Body of pancreas (tissue), 4 donors: ENCODE data around the gene COL15A1. TPM values are rescaled to one million over a fixed set of nuclear protein-coding genes. Genes with fewer than 3 reads are reported as not detected.

Source experiments
- ATAC-seq: fragments of 150-250 bp; one replicate; pipeline ENCODE4 v1.9.1; 2016
- DNase-seq, 4 donors: peaks; one replicate each; pipeline ENCODE4 v3.0.0-alpha.2; 2019
- H3K27ac ChIP-seq, 4 donors: fragments of 200-600 bp; sonication (generic); 1 replicate in 3 of 4; 2 replicates in 1 of 4; pipeline versions ENCODE4 v1.5.1 to v1.6.1; 2016 to 2019; ENCODE audit warnings: mild to moderate bottlenecking in 1 of 4, mixed read lengths in 1 of 4, moderate library complexity in 1 of 4
- H3K27me3 ChIP-seq, 2 donors: fragments of 200-600 bp; sonication (generic); one replicate each; pipeline ENCODE4 v1.6.0; 2016; ENCODE audit warnings: mild to moderate bottlenecking in 1 of 2
- H3K36me3 ChIP-seq, 2 donors: fragments of 200-600 bp; sonication (generic); replicated peaks in 1 of 2; 2 replicates each; pipeline ENCODE4 v1.5.1; 2016; ENCODE audit warnings: low read depth in 2 of 2; ENCODE audit not compliant: insufficient read depth in 1 of 2
- H3K4me1 ChIP-seq: fragments of 200-600 bp; sonication (generic); one replicate; pipeline ENCODE4 v1.6.0; 2016
- H3K4me3 ChIP-seq, 2 donors: fragments of 200-600 bp; sonication (generic); 1 replicate in 1 of 2; 2 replicates in 1 of 2; pipeline ENCODE4 v1.5.1; 2016 to 2019
- H3K9me3 ChIP-seq, 3 donors: fragments of 200-600 bp; sonication (generic); 1 replicate in 2 of 3; 2 replicates in 1 of 3; pipeline ENCODE4 v1.5.1; 2016
- POLR2A ChIP-seq, 3 donors: fragments of 450-650 bp; IDR thresholded peaks; one replicate each; pipeline ENCODE4 v1.6.1; 2016; ENCODE audit warnings: antibody characterized with exemption in 3 of 3, mild to moderate bottlenecking in 2 of 3
- WGBS, 2 donors: methylation state at CpG; one replicate each; pipeline ENCODE4 v1.1.5; 2017; 5-methylcytosine and 5-hydroxymethylcytosine counted together
- intact Hi-C: fragments of 100-400 bp; cut with DNase I; formaldehyde crosslinking; loops from one replicate; pipeline ENCODE4 v1.15.1; 2023
- total RNA-seq, 2 donors: library from RNA; depleted of rRNA; stranded (reverse); fragments of >200 nt; gene quantifications; one replicate each; pipeline ENCODE4 v1.1.0, GENCODE V29; 2016
- TF ChIP-seq, protein P1 (sequence below), 7 experiments: fragments of 450-650 bp in 4 of 7; fragments of 200-600 bp in 3 of 7; sonication (generic) in 3 of 7; IDR thresholded peaks; one replicate each; pipeline ENCODE4 v1.5.1; 2016 to 2019; ENCODE audit warnings: antibody characterized with exemption in 7 of 7

COL15A1 gene
- total RNA-seq, 2 donors from 2014 or later: 6.7 to 55.4 TPM

DNA sequence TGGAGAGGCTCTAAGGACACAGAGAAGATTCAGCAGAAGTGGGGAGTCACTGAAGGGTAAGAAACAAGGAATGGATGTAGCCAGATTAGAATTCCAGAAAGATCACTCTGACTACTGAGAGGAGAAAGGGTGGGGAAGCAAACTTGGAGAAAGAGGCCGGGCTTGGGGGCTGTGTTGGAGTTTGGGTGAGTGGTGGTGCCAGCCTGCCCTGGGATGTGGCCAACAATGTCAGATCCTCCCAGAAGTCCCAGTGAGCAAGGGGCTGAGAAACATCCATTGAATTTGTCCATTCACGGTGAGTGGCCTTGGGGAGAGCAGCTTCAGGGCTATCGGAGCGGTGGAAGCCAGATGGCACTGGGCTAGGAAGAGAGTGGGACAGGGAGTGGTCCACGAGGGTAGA lies 60.4 kb downstream of the COL15A1 start:
- WGBS, 2 donors: 85 to 98% methylated on average over 5 of the region's 5 CpGs
- ATAC-seq (no peak), DNase-seq (no peak)
- Histone ChIP-seq H3K27ac (no peak overlapping the region), H3K36me3 (no peaks in the 10 kb centered on the region), H3K4me1 (peaks cover 21% of the 10 kb centered on the region), H3K9me3 (no peaks in the 10 kb centered on the region), H3K4me3 (no peak overlapping the region), H3K27me3 (no peaks in the 10 kb centered on the region)
- no peak for TF ChIP-seq POLR2A (IDR thresholded peaks at IDR 0.05)
- TF ChIP-seq, protein P1, sequence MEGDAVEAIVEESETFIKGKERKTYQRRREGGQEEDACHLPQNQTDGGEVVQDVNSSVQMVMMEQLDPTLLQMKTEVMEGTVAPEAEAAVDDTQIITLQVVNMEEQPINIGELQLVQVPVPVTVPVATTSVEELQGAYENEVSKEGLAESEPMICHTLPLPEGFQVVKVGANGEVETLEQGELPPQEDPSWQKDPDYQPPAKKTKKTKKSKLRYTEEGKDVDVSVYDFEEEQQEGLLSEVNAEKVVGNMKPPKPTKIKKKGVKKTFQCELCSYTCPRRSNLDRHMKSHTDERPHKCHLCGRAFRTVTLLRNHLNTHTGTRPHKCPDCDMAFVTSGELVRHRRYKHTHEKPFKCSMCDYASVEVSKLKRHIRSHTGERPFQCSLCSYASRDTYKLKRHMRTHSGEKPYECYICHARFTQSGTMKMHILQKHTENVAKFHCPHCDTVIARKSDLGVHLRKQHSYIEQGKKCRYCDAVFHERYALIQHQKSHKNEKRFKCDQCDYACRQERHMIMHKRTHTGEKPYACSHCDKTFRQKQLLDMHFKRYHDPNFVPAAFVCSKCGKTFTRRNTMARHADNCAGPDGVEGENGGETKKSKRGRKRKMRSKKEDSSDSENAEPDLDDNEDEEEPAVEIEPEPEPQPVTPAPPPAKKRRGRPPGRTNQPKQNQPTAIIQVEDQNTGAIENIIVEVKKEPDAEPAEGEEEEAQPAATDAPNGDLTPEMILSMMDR (IDR thresholded peaks at IDR 0.05): no peak
- intact Hi-C loops: no loop called here

DNA sequence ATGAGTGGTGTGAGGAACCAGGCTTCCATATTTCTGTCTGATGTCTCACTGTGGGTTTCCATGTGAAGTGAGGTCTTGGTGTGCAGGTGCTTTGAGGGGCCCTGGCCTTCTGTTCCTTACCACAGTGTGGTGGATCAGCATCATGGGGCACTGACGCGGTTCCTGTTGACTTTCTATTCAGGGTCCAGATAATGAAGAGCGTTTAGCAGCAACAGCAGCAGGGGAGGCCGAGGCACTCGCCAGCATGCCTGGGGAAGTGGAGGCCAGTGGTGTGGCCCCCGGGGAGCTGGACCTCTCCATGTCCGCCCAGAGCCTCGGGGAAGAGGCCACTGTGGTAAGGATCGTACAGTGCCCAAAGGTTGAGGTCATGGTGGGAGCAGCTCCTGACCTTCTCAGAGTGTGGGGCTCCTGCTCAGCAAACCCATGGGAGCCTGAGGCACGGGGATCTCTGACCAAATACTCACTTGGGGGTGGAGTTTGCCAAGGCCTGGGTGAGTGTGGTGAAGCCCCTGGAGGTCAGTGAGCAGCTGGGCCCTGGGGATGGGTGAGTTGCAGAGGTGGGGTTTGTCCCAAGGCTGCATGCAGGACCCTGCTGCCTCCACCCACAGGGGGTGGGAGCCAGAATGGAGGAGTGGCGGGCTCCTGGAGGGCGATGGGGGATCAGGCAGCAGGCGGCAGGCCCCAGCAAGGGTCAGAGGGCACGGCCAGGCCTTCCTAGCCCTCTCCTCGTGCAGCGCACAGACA lies 61.2 kb downstream of the COL15A1 start:
- Histone ChIP-seq H3K4me3 (no peak overlapping the region), H3K27ac (no peak overlapping the region), H3K4me1 (peaks cover 19% of the 10 kb centered on the region), H3K9me3 (no peaks in the 10 kb centered on the region), H3K27me3 (no peaks in the 10 kb centered on the region), H3K36me3 (no peaks in the 10 kb centered on the region)
- no peak for ATAC-seq
- intact Hi-C loops: no loop called here
- no peak for DNase-seq
- TF ChIP-seq POLR2A (IDR thresholded peaks at IDR 0.05): no peak
- TF ChIP-seq, protein P1 (IDR thresholded peaks at IDR 0.05): no peak
- WGBS, 2 donors: 90 to 93% methylated on average over 11 to 13 of the region's 16 CpGs

- no peak for DNase-seq
- no peaks in the 10 kb centered on the region for H3K9me3 ChIP-seq
- TF ChIP-seq, protein P1 (IDR thresholded peaks at IDR 0.05): no peak
- no peaks in the 10 kb centered on the region for H3K27me3 ChIP-seq
- no peak for ATAC-seq
- no peaks in the 10 kb centered on the region for H3K36me3 ChIP-seq
- H3K27ac ChIP-seq: no peak overlapping the region
- 91 to 94% methylated on average over 6 of the region's 6 CpGs for WGBS, 2 donors
- peaks cover 19% of the 10 kb centered on the region for H3K4me1 ChIP-seq
- no peak overlapping the region for H3K4me3 ChIP-seq
- intact Hi-C loops: no loop called here
Measured at GRCh38 chr9:99005651-99006050, 61.9 kb downstream of the COL15A1 start.

DNA sequence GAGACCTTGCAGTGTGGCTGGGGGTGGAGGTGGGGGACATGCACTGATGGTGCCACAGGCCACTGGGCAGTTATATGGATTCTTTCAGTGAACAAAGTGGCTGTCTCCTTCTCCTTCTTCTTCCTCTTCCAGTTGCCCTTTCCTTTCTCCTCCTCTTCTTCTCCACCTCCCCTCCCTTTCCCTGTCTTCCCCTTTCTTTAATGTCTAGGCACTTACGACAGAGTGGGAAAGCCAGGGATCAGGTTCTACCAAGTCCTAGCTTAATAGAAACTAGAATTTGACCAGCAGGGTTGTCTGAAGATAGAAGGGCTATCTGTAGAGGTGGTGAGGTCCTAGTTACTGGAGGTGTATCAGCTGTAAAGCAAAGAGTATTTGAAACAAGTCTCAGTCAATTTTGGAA lies 62.8 kb downstream of the COL15A1 start:
- Histone ChIP-seq H3K36me3 (no peaks in the 10 kb centered on the region), H3K4me1 (peaks cover 19% of the 10 kb centered on the region), H3K9me3 (no peaks in the 10 kb centered on the region), H3K27me3 (no peaks in the 10 kb centered on the region), H3K27ac (no peak overlapping the region), H3K4me3 (no peak overlapping the region)
- ATAC-seq: no peak
- no peak for DNase-seq
- WGBS, 2 donors: 89 to 100% methylated on average over 1 of the region's 1 CpG
- TF ChIP-seq, protein P1 (IDR thresholded peaks at IDR 0.05): no peak
- no peak for TF ChIP-seq POLR2A (IDR thresholded peaks at IDR 0.05)
- intact Hi-C loops: no loop called here

- Histone ChIP-seq H3K4me1 (peaks cover 19% of the 10 kb centered on the region), H3K9me3 (no peaks in the 10 kb centered on the region), H3K36me3 (no peaks in the 10 kb centered on the region), H3K4me3 (no peak overlapping the region), H3K27me3 (no peaks in the 10 kb centered on the region), H3K27ac (no peak overlapping the region)
- intact Hi-C loops: no loop called here
- DNase-seq (no peak), ATAC-seq (no peak)
- WGBS, 2 donors: 28% methylated on average over 2 of the region's 2 CpGs
- TF ChIP-seq POLR2A (IDR thresholded peaks at IDR 0.05): no peak
- TF ChIP-seq, protein P1 (IDR thresholded peaks at IDR 0.05): no peak
Measured at GRCh38 chr9:99006979-99007378, 63.3 kb downstream of the COL15A1 start.
